OCI-LY1 (cell line): ENCODE results near the gene RASD2.

ENCODE experiments used
- H2AFZ ChIP-seq: fragments of 200-600 bp; sonication (generic), shearing (Covaris generic); 2 replicates; pipeline ENCODE4 v1.6.0; 2014; ENCODE audit warnings: antibody characterized with exemption, mild to moderate bottlenecking, low read length
- H3F3A ChIP-seq: fragments of 200-600 bp; sonication (generic), shearing (Covaris generic); 2 replicates; pipeline ENCODE4 v1.6.0; 2014; ENCODE audit warnings: mild to moderate bottlenecking, antibody characterized with exemption, low read length, moderate library complexity; ENCODE audit not compliant: insufficient read depth
- H3K27ac ChIP-seq: fragments of 200-600 bp; sonication (generic); 2 replicates; pipeline ENCODE4 v1.5.1; 2014; ENCODE audit warnings: low read length, mixed run types, mild to moderate bottlenecking, low read depth; ENCODE audit not compliant: poor library complexity, severe bottlenecking
- H3K27me3 ChIP-seq: fragments of 200-600 bp; sonication (generic); 2 replicates; pipeline ENCODE4 v1.6.0; 2014; ENCODE audit warnings: antibody characterized with exemption, mild to moderate bottlenecking, low read length, moderate library complexity; ENCODE audit not compliant: insufficient read depth
- H3K36me3 ChIP-seq: fragments of 200-600 bp; sonication (generic); 2 replicates; pipeline ENCODE4 v1.6.1; 2014; ENCODE audit warnings: mild to moderate bottlenecking, antibody characterized with exemption, low read length, moderate library complexity, mixed read lengths; ENCODE audit not compliant: insufficient read depth
- H3K4me1 ChIP-seq: fragments of 200-600 bp; sonication (generic); 2 replicates; pipeline ENCODE4 v1.5.1; 2014; ENCODE audit warnings: mild to moderate bottlenecking, low read length, moderate library complexity; ENCODE audit not compliant: insufficient read depth, severe bottlenecking
- H3K4me2 ChIP-seq: fragments of 200-600 bp; sonication (generic), shearing (Covaris generic); 2 replicates; pipeline ENCODE4 v1.6.1; 2014; ENCODE audit warnings: low read length
- H3K4me3 ChIP-seq: fragments of 200-600 bp; sonication (generic); 2 replicates; pipeline ENCODE4 v1.5.1; 2014; ENCODE audit warnings: low read length, low read depth, mild to moderate bottlenecking, mixed read lengths; ENCODE audit not compliant: poor library complexity, severe bottlenecking
- H3K79me2 ChIP-seq: fragments of 200-600 bp; shearing (Covaris generic); 2 replicates; pipeline ENCODE4 v1.6.1; 2016; ENCODE audit warnings: mixed run types, low read length, mixed read lengths; ENCODE audit not compliant: insufficient read depth
- H3K9ac ChIP-seq: fragments of 200-600 bp; sonication (generic), shearing (Covaris generic); 2 replicates; pipeline ENCODE4 v1.6.1; 2014; ENCODE audit warnings: mild to moderate bottlenecking, low read length, mixed read lengths
- H3K9me2 ChIP-seq: fragments of 200-600 bp; sonication (generic), shearing (Covaris generic); 2 replicates; pipeline ENCODE4 v1.6.1; 2014; ENCODE audit warnings: low read depth, mild to moderate bottlenecking, low read length, mixed read lengths
- H3K9me3 ChIP-seq: fragments of 200-600 bp; shearing (Covaris generic); 2 replicates; pipeline ENCODE4 v1.6.1; 2014; ENCODE audit warnings: low read length, mixed read lengths
- H4K20me1 ChIP-seq: fragments of 200-600 bp; sonication (generic), shearing (Covaris generic); 2 replicates; pipeline ENCODE4 v1.6.0; 2016; ENCODE audit warnings: mild to moderate bottlenecking, low read length; ENCODE audit not compliant: insufficient read depth
- CTCF ChIP-seq: fragments of 200-600 bp; sonication (generic), shearing (Covaris generic); IDR thresholded peaks from 2 replicates; pipeline ENCODE4 v1.5.1; 2017; ENCODE audit warnings: mild to moderate bottlenecking, antibody characterized with exemption, low read length, moderate library complexity, mixed read lengths
- EZH2 ChIP-seq: fragments of 200-600 bp; sonication (generic), shearing (Covaris generic); IDR thresholded peaks from 2 replicates; pipeline ENCODE4 v1.8.0; 2017; ENCODE audit warnings: borderline replicate concordance, mixed run types, mild to moderate bottlenecking, antibody characterized with exemption, low read length, moderate library complexity, mixed read lengths

Gene RASD2

GRCh38 chr22:35580351-35581022 lies 39.9 kb downstream of the RASD2 start:
- TF ChIP-seq EZH2, result no peak
- TF ChIP-seq CTCF, result no peak
- Histone ChIP-seq H4K20me1 (no peaks in the 10 kb centered on the region), H3K27me3 (no peaks in the 10 kb centered on the region; the same call in 1 of the 2 replicates), H3K9ac (no peak overlapping the region), H3K36me3 (no peaks in the 10 kb centered on the region), H3K79me2 (no peaks in the 10 kb centered on the region), H3K4me2 (no peak overlapping the region), H3F3A (no peaks in the 10 kb centered on the region), H3K27ac (no peak overlapping the region), H3K4me3 (no peak overlapping the region), H3K9me2 (no peaks in the 10 kb centered on the region), H3K9me3 (no peaks in the 10 kb centered on the region), H2AFZ (no peak overlapping the region), H3K4me1 (no peaks in the 10 kb centered on the region)

GRCh38 chr22:35581023-35581413 lies 40.4 kb downstream of the RASD2 start:
- Histone ChIP-seq H3K79me2 (no peaks in the 10 kb centered on the region), H3K27ac (no peak overlapping the region)

GRCh38 chr22:35582218-35582860 lies 41.7 kb downstream of the RASD2 start:
- H3K79me2 ChIP-seq, result no peaks in the 10 kb centered on the region
- H3K4me2 ChIP-seq, result no peak overlapping the region
- H3K27me3 ChIP-seq, result no peaks in the 10 kb centered on the region; the same call in 1 of the 2 replicates
- no peaks in the 10 kb centered on the region for H3K36me3 ChIP-seq
- H4K20me1 ChIP-seq, result no peaks in the 10 kb centered on the region
- no peaks in the 10 kb centered on the region for H3K9me3 ChIP-seq
- TF ChIP-seq CTCF, result no peak
- TF ChIP-seq EZH2, result no peak
- H3F3A ChIP-seq, result no peaks in the 10 kb centered on the region
- H3K4me3 ChIP-seq, result no peak overlapping the region
- no peak overlapping the region for H3K27ac ChIP-seq
- H3K9ac ChIP-seq, result no peak overlapping the region
- H3K9me2 ChIP-seq, result no peaks in the 10 kb centered on the region
- H2AFZ ChIP-seq, result no peak overlapping the region
- H3K4me1 ChIP-seq, result no peaks in the 10 kb centered on the region

More at GRCh38 chr22:35581023-35581413, 40.4 kb downstream of the RASD2 start:
- Histone ChIP-seq H3K9me3 (no peaks in the 10 kb centered on the region), H3F3A (no peaks in the 10 kb centered on the region), H2AFZ (no peak overlapping the region), H4K20me1 (no peaks in the 10 kb centered on the region), H3K9ac (no peak overlapping the region), H3K4me3 (no peak overlapping the region), H3K36me3 (no peaks in the 10 kb centered on the region), H3K4me1 (no peaks in the 10 kb centered on the region), H3K9me2 (no peaks in the 10 kb centered on the region), H3K4me2 (no peak overlapping the region), H3K27me3 (no peaks in the 10 kb centered on the region; the same call in 1 of the 2 replicates)
- TF ChIP-seq CTCF (no peak), EZH2 (no peak)
